Inflammatory macrophage treated with lipopolysaccharide for 1 hour (primary cell): ENCODE data around the gene SUZ12.
"Not testable (repeated sequence)": the region's sequence is repeated elsewhere in the genome, so short reads cannot be mapped to it uniquely, and the experiment has no call there.

Experiments
- DNase-seq, 2 donors: peaks; one replicate each; pipeline ENCODE4 v3.0.0-alpha.2; 2020 to 2022

The SUZ12 gene

GRCh38 chr17:32042266-32042665, 105.5 kb downstream of the SUZ12 start:
- DNase-seq = not testable (repeated sequence)

GRCh38 chr17:32045611-32046010, 108.8 kb downstream of the SUZ12 start:
- DNase-seq = not testable (repeated sequence)

GRCh38 chr17:32047663-32048062, 110.9 kb downstream of the SUZ12 start:
- DNase-seq = not testable (repeated sequence)
